Measurements from ENCODE around the gene MSTN.

GRCh38 chr2:190090148-190090547 is 27.6 kb upstream of the MSTN start:
- TF ChIP-seq POLR2A (IDR thresholded peaks at IDR 0.05) (no peak), CTCF (IDR thresholded peaks at IDR 0.05) (no peak)

All from uterus (tissue), 2 donors.